A673 (cell line): ENCODE results near the gene ZBTB20. TPM values are rescaled to one million over a fixed set of nuclear protein-coding genes. Genes with fewer than 3 reads are reported as not detected.

Source experiments
- BruUV-seq: library from RNA; stranded (reverse); fragments of 400-500 nt; replicated peaks from 2 replicates; lab custom pipeline; 2021; lab: Mats Ljungman, UMichigan
- CTCF ChIA-PET: fragments of 300-600 bp; sonication (Branson Sonifier 250); formaldehyde crosslinking; loops from one replicate; lab custom pipeline; 2022; ENCODE audit warnings: antibody characterized with exemption; lab: Charles Lee
- POLR2A ChIA-PET: fragments of 300-600 bp; sonication (Branson Sonifier 250); formaldehyde crosslinking; loops from one replicate; lab custom pipeline; 2022; ENCODE audit warnings: antibody characterized with exemption; ENCODE audit not compliant: low non-redundant PET; lab: Charles Lee
- DNase-seq: peaks from one replicate; pipeline ENCODE4 v3.0.0-alpha.2; 2015; ENCODE audit warnings: low spot score
- H3K27ac ChIP-seq: fragments of 200-600 bp; sonication (generic); 2 replicates; pipeline ENCODE4 v1.5.1; 2016; ENCODE audit warnings: mixed run types, low read depth, mild to moderate bottlenecking, mixed read lengths, antibody characterized with exemption, low read length; ENCODE audit not compliant: poor library complexity, severe bottlenecking
- H3K27me3 ChIP-seq: fragments of 200-600 bp; sonication (generic); replicated peaks from 2 replicates; pipeline ENCODE4 v1.6.1; 2017; ENCODE audit warnings: mixed run types, low read depth, mild to moderate bottlenecking, mixed read lengths, antibody characterized with exemption, low read length; ENCODE audit not compliant: insufficient read depth, poor library complexity
- H3K36me3 ChIP-seq: fragments of 200-600 bp; sonication (generic); 2 replicates; pipeline ENCODE4 v1.6.1; 2016; ENCODE audit warnings: mixed run types, mild to moderate bottlenecking, mixed read lengths, antibody characterized with exemption, low read length; ENCODE audit not compliant: insufficient read depth, poor library complexity, severe bottlenecking
- H3K4me1 ChIP-seq: fragments of 200-600 bp; sonication (generic); 2 replicates; pipeline ENCODE4 v1.6.1; 2017; ENCODE audit warnings: mixed run types, mild to moderate bottlenecking, mixed read lengths, antibody characterized with exemption, low read length; ENCODE audit not compliant: insufficient read depth, poor library complexity, severe bottlenecking
- H3K4me3 ChIP-seq: fragments of 200-600 bp; sonication (generic); 2 replicates; pipeline ENCODE4 v1.5.1; 2016; ENCODE audit warnings: low read depth, mixed run types, mild to moderate bottlenecking, mixed read lengths, low read length; ENCODE audit not compliant: poor library complexity, severe bottlenecking
- H3K9me3 ChIP-seq: fragments of 200-600 bp; sonication (generic); 2 replicates; pipeline ENCODE4 v1.6.1; 2016; ENCODE audit warnings: mixed run types, low read depth, mild to moderate bottlenecking, mixed read lengths, antibody characterized with exemption, low read length; ENCODE audit not compliant: poor library complexity, severe bottlenecking
- EZH2 ChIP-seq: fragments of 200-600 bp; sonication (generic); IDR thresholded peaks from 2 replicates; pipeline ENCODE4 v1.6.1; 2017; ENCODE audit warnings: borderline replicate concordance, low read depth, mild to moderate bottlenecking, mixed read lengths, antibody characterized with exemption, low read length; ENCODE audit not compliant: poor library complexity, severe bottlenecking
- intact Hi-C: fragments of 100-400 bp; cut with micrococcal nuclease; formaldehyde crosslinking; loops from one replicate; pipeline ENCODE4 v1.10.0; 2022; ENCODE audit not compliant: unreplicated experiment
- total RNA-seq: library from RNA; stranded (reverse); gene quantifications from 2 replicates; pipeline ENCODE4 v1.2.3, GENCODE V29; 2021
- TF ChIP-seq, protein P1 (sequence below): fragments of 300-800, 200-600 bp; sonication (generic); conservative IDR thresholded peaks from 2 replicates; pipeline ENCODE4 v1.5.1; 2017; ENCODE audit warnings: low read depth, mild to moderate bottlenecking, antibody characterized with exemption, low read length, moderate library complexity, mixed read lengths

Gene ZBTB20
- total RNA-seq, 1 experiment from 2014 or later = 13.5 TPM

DNA sequence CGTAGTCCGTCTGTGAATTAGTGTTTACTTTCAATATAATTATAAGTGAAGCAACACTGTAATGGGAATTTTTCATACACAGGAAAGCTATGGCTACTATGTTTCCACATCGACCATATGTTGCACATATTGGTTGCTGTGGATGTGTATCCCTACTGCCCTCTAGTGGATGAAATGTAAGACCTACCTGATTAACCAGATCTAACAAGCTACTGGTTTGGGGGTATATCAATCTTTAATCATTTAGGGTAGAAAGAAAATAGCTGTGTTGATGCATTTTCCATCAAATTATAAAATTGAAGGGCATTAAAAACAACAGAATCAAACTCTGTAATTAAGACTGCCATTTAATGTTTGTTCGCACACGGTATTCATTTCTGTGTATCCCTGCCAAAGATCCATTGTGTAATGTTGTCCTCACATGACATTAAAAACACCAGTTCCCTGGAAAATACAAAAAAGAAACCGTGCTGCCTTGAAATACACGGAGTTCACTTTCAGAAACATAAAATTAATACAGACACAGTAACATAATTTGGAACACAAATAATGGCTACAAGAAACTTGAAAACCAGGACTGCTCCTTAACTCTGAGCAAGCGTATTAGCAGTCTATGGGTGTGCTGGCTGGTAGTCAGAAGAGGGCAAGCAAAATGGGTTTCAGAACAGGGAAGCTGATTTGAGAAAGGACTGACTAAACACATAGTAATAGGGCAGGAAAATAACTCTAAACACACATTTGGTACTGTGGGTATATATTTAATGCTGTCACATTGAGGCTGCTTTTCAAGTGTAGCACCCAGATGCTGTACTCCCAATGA lies 728.2 kb downstream of the ZBTB20 start:
- Histone ChIP-seq H3K36me3 (no peaks in the 10 kb centered on the region), H3K4me3 (no peak overlapping the region), H3K4me1 (peaks cover 30% of the 10 kb centered on the region), H3K27ac (no peak overlapping the region), H3K27me3 (no peaks in the 10 kb centered on the region), H3K9me3 (no peaks in the 10 kb centered on the region)
- POLR2A ChIA-PET = interaction anchor here (0.6 kb wide), 1 partner anchor 1654 kb away, joined by 3 read pairs; no protein-coding TSS in a partner anchor
- TF ChIP-seq, protein P1, sequence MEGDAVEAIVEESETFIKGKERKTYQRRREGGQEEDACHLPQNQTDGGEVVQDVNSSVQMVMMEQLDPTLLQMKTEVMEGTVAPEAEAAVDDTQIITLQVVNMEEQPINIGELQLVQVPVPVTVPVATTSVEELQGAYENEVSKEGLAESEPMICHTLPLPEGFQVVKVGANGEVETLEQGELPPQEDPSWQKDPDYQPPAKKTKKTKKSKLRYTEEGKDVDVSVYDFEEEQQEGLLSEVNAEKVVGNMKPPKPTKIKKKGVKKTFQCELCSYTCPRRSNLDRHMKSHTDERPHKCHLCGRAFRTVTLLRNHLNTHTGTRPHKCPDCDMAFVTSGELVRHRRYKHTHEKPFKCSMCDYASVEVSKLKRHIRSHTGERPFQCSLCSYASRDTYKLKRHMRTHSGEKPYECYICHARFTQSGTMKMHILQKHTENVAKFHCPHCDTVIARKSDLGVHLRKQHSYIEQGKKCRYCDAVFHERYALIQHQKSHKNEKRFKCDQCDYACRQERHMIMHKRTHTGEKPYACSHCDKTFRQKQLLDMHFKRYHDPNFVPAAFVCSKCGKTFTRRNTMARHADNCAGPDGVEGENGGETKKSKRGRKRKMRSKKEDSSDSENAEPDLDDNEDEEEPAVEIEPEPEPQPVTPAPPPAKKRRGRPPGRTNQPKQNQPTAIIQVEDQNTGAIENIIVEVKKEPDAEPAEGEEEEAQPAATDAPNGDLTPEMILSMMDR = peak; percentile 84
- TF ChIP-seq EZH2 = no peak
- intact Hi-C loops = loop anchor here (5.0 to 10.0 kb wide), 3 partner anchors 57 to 1416 kb away; no protein-coding TSS in a partner anchor
- CTCF ChIA-PET = interaction anchor here (0.8 to 2.9 kb wide), 11 partner anchors 8 to 128 kb away, joined by 3 to 56 read pairs (median 5); no protein-coding TSS in a partner anchor
- no TSS peak for BruUV-seq
- peak; percentile 89 for DNase-seq

GRCh38 chr3:114418107-114418506 lies 729.0 kb downstream of the ZBTB20 start:
- TF ChIP-seq, protein P1 = no peak
- TF ChIP-seq EZH2 = no peak
- no peak for DNase-seq
- Histone ChIP-seq H3K27me3 (no peaks in the 10 kb centered on the region), H3K9me3 (no peaks in the 10 kb centered on the region), H3K4me1 (peaks cover 38% of the 10 kb centered on the region), H3K4me3 (no peak overlapping the region), H3K36me3 (no peaks in the 10 kb centered on the region), H3K27ac (no peak overlapping the region)
- ChIA-PET POLR2A (no interaction called here), CTCF (interaction anchor here (0.8 to 2.9 kb wide), 11 partner anchors 8 to 127 kb away, joined by 3 to 56 read pairs (median 5); no protein-coding TSS in a partner anchor)
- intact Hi-C loops = loop anchor here (5.0 to 10.0 kb wide), 3 partner anchors 56 to 1417 kb away; no protein-coding TSS in a partner anchor
- no TSS peak for BruUV-seq

GRCh38 chr3:114417675-114418074 lies 729.4 kb downstream of the ZBTB20 start:
- TF ChIP-seq, protein P1 = no peak
- no peak for TF ChIP-seq EZH2
- CTCF ChIA-PET = interaction anchor here (1.8 to 2.9 kb wide), 2 partner anchors 9 to 34 kb away, joined by 14 to 56 read pairs; no protein-coding TSS in a partner anchor
- H3K27ac ChIP-seq = peak overlapping the region; percentile 34

More at GRCh38 chr3:114417675-114418074, 729.4 kb downstream of the ZBTB20 start:
- intact Hi-C loops = loop anchor here (5.0 to 10.0 kb wide), 3 partner anchors 55 to 1417 kb away; no protein-coding TSS in a partner anchor
- H3K4me3 ChIP-seq = peak overlapping the region; percentile 24
- DNase-seq = no peak
- BruUV-seq = no TSS peak
- H3K36me3 ChIP-seq = no peaks in the 10 kb centered on the region
- H3K27me3 ChIP-seq = no peaks in the 10 kb centered on the region
- no peaks in the 10 kb centered on the region for H3K9me3 ChIP-seq
- H3K4me1 ChIP-seq = peaks cover 43% of the 10 kb centered on the region
- POLR2A ChIA-PET = no interaction called here
